NB4 (cell line): Measurements from ENCODE around the gene GTPBP3.
A peak's percentile ranks its signal among the peaks of the same experiment; 100 is the strongest.

Source experiments
- DNase-seq: peaks from one replicate; pipeline ENCODE4 v3.0.0; 2010; ENCODE audit warnings: low read depth
- H3K4me3 ChIP-seq: one replicate; pipeline ENCODE4 v1.5.1; 2011; ENCODE audit warnings: mild to moderate bottlenecking, low read depth, low read length, moderate library complexity
- MYC ChIP-seq: IDR thresholded peaks from 2 replicates; pipeline ENCODE4 v1.6.1; 2011; ENCODE audit warnings: low read depth, low read length
- POLR2A ChIP-seq: IDR thresholded peaks from 2 replicates; pipeline ENCODE4 v1.6.1; 2011; ENCODE audit warnings: mild to moderate bottlenecking; ENCODE audit not compliant: insufficient read length; ENCODE audit errors: extremely low read depth
- TF ChIP-seq, protein P1 (sequence below): IDR thresholded peaks from 2 replicates; pipeline ENCODE4 v1.6.1; 2011; ENCODE audit warnings: low read depth, low read length
- TF ChIP-seq, protein P2 (sequence below): IDR thresholded peaks from one replicate; pipeline ENCODE4 v1.5.1; 2012; ENCODE audit warnings: low read depth, low read length

GTPBP3 gene

DNA sequence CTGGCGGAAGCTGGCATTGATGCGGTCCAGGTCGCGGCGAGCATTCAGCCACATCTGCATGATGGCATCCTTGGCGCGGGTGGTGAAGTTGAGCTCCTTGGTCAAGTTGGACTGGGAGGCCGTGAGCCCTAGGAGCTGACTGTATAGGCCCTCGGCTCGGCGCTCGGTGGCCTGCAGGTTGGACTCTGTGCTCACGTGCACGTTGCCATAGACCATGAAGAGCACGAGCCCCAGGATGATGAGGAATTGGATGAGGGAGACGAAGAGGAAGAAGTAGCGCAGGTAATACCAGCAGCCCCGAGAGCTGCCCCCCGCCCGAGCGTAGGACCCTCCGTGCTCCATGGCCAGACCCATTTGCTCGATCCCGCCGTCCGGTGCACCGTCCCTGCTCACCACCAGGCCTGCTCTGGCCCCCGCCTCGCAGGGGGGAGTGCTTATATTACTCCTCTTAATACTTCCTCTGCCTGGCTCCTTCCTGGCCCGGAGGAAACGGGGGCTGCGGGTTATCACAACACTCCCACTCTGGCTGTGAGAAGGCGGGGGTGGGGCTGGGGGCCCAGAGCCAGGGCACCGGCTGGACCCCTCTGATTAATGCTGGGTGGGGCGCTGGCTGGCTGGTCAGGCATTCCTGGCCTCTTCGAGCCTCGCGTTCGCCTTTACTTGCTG, 39.7 kb downstream of the GTPBP3 start, which contains the start of gene PLVAP:
Gene PLVAP (minus strand): TSS at position 408 of the 666 bp plus-strand sequence. CDS start 54 bp downstream, at position 354.
- peak; percentile 24 for DNase-seq
- TF ChIP-seq, protein P1, sequence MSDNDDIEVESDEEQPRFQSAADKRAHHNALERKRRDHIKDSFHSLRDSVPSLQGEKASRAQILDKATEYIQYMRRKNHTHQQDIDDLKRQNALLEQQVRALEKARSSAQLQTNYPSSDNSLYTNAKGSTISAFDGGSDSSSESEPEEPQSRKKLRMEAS = no peak
- TF ChIP-seq POLR2A = no peak
- TF ChIP-seq MYC = no peak
- TF ChIP-seq, protein P2, sequence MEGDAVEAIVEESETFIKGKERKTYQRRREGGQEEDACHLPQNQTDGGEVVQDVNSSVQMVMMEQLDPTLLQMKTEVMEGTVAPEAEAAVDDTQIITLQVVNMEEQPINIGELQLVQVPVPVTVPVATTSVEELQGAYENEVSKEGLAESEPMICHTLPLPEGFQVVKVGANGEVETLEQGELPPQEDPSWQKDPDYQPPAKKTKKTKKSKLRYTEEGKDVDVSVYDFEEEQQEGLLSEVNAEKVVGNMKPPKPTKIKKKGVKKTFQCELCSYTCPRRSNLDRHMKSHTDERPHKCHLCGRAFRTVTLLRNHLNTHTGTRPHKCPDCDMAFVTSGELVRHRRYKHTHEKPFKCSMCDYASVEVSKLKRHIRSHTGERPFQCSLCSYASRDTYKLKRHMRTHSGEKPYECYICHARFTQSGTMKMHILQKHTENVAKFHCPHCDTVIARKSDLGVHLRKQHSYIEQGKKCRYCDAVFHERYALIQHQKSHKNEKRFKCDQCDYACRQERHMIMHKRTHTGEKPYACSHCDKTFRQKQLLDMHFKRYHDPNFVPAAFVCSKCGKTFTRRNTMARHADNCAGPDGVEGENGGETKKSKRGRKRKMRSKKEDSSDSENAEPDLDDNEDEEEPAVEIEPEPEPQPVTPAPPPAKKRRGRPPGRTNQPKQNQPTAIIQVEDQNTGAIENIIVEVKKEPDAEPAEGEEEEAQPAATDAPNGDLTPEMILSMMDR = no peak
- no peak within 1 kb of the TSS for H3K4me3 ChIP-seq

DNA sequence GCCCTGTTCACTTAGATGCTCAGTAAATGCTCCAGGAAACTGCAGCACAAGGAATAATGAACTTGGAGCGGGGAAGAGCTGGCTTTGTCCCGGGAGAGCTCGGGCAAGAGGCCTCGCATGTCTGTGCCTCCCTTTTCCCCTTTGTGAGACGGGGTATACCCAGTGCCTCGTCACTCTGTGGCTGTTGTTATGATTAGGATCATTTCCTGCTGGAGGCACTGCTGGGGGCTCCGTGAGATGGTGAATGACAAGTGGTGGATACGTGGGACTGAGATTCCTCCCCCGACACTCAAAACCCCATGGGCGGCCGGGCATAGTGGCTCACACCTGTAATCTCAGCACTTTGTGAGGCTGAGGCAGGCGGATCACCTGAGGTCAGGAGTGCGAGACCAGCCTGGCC, 40.9 kb downstream of the GTPBP3 start:
- H3K4me3 ChIP-seq = no peak overlapping the region
- TF ChIP-seq, protein P1 = no peak
- TF ChIP-seq POLR2A (no peak), MYC (no peak)
- TF ChIP-seq, protein P2 = no peak
- DNase-seq = no peak

DNA sequence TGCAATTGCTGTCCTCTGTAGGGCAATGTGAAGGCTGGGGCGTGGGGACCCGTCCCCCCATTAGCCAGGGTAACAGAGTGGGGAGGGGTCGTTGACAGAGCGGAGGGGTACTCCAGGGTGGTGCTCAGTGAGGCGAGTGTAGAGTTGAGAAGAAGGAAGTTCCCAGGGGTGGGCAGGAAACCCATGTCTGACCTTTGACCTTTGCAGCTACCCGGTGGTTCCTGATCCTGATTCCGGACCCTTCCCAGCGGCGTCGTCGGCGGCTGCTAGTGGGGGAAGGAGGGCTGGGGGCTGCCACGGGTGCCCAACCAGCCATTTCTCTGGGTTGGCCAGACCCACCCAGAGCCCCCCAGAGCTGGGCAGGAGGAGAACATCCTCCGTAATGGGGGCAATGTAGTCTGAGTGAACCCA, 41.9 kb downstream of the GTPBP3 start:
- TF ChIP-seq MYC = no peak
- TF ChIP-seq POLR2A = no peak
- no peak for DNase-seq
- H3K4me3 ChIP-seq = no peak overlapping the region

DNA sequence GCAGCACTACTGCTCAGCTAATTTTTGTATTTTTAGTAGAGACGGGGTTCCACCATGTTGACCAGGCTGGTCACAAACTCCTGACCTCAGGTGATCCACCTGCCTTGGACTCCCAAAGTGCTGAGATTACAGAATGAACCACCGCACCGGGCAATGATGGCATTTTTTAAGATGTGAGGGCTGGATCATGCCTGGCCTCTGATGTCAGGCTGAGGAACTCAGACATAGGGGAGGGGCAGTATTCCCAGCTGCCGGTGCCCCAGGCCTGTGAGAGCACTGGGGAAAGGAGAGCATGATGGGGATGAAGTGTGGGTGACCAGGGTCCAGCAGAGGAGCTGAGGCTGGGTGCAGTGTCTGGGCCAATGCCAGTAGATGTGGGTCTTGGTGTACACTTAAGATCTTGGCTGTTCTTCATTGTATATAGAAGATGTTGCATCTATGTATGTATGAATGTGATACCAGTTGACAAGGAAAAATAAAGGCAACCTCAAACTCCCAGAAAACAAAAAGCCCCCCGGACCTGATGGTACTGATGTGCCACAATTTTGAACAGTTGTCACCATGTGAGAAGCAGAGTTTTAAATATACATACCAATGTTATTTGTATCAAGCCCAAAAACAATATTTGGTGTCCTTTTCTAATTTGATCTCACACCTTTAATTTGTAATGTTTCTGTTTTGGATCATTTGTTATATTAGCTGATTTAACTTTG, 43.2 kb downstream of the GTPBP3 start:
- no peak for DNase-seq
- no peak overlapping the region for H3K4me3 ChIP-seq
- TF ChIP-seq, protein P2 = no peak
- TF ChIP-seq MYC (no peak), POLR2A (no peak)
- TF ChIP-seq, protein P1 = no peak

DNA sequence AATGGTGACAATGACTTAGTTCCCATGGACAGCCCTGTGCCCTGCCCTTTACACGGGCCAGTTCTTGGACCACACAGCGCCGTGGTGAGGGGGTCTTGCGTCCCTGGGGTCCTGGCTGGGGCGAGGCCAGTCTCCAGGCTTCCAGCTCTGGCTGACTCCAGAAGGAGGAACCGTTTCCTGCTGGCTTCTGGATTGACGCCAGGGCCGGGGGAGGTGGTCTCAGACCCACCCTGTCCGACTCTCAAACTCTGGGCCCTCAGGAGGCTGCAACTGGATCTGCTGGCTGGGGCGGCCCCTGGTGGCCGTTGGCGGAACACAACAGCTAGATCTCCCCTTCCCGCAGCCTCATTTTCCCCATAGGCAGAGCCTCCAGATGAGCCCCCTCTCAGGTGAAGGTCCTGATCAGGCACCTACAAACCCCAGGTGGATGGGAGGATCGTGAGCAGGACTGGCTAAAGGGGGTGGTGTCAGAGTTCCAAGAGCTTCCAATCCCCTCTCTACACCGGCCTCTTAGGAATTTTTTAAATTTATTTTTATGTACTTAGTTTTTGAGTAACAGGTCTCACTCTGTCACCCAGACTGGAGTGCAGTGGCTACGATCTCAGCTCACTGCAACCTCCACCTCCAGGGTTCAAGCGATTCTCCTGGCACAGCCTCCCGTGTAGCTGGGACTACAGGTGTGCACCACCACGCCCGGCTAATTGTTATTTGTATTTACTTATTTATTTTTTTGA, 48.7 kb downstream of the GTPBP3 start:
- DNase-seq = peak; percentile 68
- no peak overlapping the region for H3K4me3 ChIP-seq
- TF ChIP-seq, protein P1 = peak; percentile 40; the same call in 1 of the 2 replicates
- TF ChIP-seq MYC (0 out of 2 replicates have a peak, but pooled peaks have one; percentile 9), POLR2A (no peak)
- TF ChIP-seq, protein P2 = peak; percentile 93

DNA sequence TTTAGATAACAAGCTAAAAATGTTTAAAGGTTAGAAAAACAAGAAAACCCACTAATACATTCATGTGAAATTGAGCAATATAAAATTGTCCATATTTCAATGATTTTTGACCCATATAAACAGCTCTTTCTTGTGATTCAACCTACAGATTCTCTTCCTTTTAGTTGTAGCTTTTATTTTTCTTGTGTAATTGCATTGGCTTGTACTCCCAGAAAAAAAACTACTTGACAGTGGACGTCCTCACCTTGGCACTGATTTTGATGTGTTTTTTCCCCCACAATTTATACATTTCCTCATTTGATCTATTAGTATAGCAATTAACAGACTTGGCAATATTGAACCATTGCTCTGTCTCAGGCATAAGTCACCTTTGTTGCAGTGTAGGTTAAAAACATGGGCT, 51.9 kb downstream of the GTPBP3 start:
- DNase-seq = no peak
- H3K4me3 ChIP-seq = no peak overlapping the region
- no peak for TF ChIP-seq POLR2A
- TF ChIP-seq, protein P2 = no peak
- TF ChIP-seq MYC = no peak
- TF ChIP-seq, protein P1 = no peak
